Mucosa of gallbladder (tissue), 1 donor: ENCODE data around the gene XIRP1. TPM values are rescaled to one million over a fixed set of nuclear protein-coding genes. Genes with fewer than 3 reads are reported as not detected.

Experiments
- DNase-seq: peaks from one replicate; pipeline ENCODE4 v3.0.0-alpha.2; 2020; ENCODE audit warnings: low spot score
- total RNA-seq: library from RNA; stranded (reverse); gene quantifications from one replicate; pipeline ENCODE4 v1.2.1, GENCODE V29; 2021
- donor health status: DM: no; HTN: no; CAD: no.

Gene XIRP1
- total RNA-seq, 1 donor from 2014 or later: 0.09 TPM

DNA sequence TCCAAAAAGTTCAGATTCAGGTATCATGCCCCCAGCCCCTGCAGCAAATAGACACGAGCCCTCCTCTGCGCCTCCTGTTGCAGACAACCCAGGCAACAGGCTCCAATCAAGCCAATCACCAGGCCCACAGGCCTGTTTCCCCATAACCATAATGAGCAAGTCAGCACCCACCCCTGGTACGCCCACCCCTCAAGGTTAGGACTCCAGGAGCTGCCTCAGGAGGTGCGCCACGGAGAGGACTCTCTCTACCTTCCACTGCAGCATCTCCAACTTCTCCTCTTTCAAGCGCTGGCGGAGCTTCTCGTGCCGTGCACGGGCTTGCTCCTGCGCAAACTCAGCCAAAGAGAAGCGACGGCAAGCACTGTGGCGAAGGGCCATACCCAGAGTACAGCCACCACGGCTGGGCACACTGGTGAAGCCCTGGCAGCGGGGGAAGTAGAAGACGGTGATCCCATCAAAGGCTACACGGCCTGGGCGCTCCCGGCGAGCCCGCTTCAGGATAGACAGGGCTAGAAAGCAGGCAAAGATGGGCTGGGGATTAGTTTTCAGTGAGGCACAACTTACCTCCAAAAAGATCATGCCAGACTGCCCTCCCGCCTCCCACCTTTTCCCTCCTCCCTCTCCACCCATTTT is 47.5 kb downstream of the XIRP1 start:
- DNase-seq: no peak

DNA sequence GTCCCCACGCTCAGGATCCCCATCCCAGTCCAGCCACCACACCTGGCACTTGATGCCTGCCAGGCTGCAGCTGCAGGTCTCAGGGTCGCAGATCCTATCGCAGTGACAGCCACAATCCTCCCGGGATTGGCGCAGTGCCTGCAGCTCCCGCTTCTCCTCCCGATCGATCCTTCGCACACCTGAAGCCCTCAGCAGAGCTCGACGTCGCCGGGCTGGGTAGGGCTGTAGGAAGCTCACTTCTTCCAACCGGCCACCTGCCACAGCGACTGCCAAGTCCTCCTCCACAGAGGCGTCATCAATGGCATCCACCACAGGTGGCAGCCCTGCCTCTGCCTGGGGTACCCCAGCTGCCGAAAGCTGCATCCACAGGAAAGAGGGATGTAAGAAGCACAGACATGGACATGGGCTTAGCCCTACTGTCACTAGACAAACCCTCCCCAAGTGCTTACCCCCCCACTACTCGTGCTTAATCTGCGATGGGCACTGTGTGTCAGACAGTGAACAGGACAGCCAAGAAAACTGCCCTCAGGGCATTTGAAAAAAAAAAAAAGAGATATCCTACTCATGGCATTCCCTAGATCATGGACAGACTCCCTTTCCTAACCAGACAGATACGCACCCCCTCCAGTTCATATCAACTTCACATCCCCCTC is 48.2 kb downstream of the XIRP1 start:
- no peak for DNase-seq

DNA sequence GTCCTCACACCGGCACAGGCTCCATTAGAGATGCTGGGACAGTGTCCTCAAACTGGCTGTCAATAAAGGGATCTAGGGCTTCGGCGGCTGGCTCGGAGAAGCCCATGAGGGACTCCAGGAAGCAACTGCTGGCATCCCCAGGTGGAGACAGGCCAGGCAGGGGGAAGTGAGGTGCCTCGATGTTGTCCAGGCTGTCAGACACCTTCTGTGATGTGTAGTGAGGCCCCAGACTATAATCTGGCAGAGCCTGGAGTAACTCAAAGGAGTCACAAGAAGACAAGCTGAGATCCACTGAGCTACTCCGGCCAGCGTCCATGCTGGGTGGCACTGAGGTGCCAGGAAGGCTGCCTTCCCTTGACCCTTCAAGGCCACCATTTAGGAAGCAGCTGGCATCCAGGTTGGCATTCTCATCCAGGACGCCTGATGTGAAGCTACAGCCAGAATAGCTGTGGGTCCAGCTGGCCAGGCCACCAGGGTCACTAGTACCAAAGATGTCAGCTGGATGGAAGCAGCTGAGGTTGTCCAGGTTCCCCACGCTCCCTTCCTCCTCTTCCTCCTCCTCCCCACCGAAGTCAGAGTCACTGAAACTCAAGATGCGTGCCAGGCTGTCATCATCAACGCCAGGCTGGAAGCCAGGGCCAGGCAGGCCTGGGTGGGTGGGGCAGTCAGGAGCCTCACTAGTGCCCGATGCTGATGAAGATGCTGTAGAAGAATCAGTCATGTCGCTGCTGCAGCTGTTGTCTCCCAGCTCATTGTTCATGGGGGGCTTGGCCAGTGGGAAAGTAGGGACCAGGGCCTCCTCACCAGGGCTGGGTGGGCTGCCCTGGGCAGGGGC is 49.1 kb downstream of the XIRP1 start:
- DNase-seq: no peak

DNA sequence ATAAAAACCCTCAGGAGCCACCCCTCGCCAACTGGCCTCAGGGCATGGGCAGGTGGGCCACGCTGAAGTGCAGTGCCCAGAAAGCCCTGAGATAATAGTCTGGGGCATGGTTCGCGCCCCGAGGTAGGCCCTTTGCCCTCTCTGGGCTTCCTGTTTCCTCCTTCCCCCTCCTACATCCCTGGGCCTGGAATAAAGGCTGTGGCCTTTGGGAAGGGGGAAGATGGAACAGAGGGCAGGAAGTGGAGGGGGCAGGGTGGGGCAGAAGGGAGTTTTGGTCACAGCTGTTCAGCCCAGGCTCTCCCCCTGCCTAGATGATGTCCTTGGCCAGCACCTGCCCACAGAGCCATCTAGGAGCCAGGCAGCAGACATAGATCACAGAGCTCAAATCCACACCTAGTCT is 50.3 kb downstream of the XIRP1 start:
- DNase-seq: no peak

DNA sequence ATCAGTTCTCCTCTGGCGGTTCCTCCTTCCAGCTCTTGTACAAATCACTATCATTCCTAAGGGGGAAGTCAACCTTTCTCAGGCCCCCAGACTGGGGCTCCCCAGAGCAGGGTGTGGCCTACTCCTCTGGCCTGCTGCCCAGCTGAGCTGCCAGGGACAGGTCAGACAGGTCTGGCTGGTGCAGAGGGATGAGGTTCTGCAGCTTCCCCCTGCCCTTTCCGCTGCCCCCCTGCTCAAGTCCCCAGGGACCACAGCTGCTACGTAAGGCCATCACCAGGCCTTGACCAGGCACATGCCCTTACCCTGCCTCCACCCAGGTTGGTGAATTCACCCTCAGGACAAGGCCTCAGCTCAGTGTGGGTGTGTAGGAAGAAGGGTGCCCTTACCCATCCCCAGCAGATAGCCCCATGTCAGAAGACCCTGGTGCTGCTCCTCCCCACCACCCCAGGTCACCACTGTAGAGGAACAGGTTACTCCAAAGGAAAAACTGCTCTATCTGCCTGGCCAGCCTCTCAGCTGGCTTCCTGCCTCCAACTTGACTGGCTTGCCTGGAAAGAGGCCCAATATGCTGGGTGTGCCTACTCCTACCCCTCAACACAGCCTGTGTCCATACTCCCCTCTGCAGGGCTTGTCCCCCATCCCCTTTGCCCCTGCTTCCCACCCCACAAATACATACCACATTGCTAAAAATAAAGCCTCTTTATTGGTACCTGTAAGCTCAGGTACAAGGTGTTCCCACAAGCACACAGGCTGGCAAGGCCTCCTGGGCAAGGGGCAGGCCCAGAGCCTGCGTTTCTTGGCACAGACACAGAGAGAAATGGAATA is 51.0 kb downstream of the XIRP1 start:
- DNase-seq: peak; percentile 76

DNA sequence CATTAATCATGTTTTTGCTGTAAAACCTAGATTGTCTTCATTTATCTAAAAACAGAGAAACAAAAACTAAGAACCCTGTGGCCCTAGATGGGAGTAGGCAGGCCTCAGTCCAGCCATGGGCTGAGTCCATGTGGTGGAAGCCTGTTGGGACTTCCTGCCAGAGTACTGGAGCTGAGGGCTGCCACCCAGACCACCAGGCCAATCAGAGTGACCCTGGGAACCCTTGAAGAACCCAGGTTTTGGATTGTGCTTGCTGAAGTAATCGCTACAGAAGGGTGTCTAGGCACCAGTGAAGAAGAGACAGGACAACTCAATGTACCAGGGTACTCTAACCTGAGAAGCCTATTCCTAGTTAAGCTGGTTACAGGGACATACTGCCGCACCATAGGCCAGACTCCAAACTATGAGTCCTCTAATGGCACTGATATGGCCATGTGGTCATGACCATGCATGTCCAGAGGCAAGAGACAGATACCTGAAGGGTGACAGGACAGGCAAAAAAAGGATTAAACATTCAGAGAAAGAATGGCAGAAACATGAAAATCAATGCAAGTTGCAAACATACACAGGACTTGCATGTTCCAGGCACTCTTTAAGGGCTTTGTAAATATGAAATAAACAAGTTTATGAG is 51.9 kb downstream of the XIRP1 start:
- DNase-seq: no peak

DNA sequence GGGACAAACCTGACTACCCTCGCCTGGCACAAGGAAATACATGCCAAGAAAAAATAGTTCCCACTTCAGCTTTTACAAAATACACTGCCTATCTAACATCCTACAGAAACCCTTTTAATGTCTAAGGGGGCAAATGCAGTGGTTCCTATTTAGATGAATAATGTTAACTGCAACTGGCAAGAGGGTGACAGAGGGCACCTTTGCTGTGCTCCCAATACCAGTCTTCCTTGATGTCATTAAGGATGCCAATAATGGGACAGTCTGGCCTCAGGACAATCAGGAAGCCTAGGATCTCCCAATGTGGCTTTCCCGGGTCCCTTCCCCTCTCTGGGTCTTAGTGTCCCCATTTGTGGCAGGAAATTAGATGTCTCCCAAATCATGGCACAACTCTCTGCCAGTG is 53.0 kb downstream of the XIRP1 start:
- no peak for DNase-seq

DNA sequence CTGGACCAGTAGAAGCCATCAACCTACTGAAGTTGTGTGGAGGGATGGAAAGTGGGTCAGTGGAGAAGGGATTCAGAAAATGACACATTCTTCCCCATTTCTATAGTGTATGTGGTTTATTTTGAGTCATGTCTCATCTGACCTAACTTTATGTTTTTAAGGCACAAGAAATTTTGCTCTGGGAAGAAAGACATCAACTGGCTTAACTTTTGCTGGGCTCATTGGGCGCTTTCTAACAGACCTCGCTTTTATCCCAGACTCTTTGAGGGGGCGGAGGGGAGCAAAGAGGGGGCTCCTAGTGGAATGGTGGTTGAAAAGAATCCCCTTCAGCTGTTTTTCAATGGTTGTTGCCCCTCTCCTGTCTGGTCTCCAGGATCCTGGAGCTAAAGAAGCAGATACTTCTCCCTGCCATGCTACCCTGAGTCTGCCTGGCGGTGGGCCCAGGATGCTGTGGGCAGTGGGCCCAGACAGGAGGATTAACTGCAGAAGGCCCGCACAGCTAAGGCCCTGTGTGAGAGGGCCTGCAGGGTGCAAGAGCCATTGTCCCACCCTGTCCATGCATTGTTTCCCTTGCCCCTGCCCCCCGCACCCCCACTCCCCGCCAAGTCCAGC is 53.5 kb downstream of the XIRP1 start:
- peak; percentile 42 for DNase-seq

DNA sequence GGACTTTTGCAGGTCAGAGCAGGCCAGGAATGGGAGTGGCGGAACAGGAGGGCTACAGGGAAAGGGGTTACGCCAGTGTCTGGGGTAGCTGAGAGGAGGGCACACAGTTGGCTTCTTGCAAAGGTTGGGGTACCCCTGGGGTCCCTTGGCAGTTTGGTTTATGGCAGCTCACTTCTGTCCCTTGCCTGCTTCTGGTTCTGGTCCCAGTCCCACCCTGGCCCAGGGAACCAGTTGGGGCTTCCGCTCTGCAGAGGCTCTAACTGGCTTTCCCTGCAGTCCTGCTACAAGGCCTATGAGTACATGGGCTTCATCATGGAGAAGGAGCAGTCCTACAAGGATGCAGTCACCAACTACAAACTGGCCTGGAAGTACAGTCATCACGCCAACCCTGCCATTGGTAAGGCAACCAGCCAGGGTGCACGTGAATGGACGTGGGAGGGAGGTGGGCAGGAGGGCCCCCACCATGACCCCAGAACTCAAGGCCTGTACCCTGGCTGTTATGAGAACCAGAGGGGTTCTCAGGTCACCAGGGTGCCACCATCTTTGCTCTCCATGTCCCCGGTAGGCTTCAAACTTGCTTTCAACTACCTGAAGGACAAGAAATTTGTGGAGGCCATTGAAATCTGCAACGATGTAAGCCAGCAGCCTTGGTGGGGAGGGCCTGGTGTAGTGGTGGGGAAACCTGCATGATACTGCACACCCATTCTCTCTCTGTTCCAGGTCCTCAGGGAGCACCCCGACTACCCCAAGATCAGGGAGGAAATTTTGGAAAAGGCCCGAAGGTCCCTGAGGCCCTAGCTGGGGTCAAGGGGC is 54.2 kb downstream of the XIRP1 start:
- no peak for DNase-seq

DNA sequence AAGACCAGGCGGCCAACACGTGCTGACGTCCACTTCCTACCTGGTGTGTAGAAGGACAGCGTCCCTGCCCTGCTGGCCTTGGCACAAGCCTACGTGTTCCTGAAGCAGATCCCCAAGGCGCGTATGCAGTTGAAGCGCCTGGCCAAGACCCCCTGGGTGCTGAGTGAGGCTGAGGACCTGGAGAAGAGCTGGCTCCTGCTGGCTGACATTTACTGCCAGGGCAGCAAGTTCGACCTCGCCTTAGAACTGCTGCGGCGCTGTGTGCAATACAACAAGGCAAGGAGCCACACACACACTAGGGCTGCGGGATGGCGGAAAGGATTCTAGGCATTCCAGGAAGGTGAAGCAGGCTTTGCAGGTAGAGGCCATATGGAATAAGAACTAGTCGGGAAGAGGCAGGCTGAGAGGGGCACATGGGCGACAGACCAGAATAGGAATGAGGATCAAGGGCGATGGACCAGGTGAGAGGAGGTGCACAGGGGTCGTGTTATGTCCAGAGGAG is 54.9 kb downstream of the XIRP1 start:
- no peak for DNase-seq

DNA sequence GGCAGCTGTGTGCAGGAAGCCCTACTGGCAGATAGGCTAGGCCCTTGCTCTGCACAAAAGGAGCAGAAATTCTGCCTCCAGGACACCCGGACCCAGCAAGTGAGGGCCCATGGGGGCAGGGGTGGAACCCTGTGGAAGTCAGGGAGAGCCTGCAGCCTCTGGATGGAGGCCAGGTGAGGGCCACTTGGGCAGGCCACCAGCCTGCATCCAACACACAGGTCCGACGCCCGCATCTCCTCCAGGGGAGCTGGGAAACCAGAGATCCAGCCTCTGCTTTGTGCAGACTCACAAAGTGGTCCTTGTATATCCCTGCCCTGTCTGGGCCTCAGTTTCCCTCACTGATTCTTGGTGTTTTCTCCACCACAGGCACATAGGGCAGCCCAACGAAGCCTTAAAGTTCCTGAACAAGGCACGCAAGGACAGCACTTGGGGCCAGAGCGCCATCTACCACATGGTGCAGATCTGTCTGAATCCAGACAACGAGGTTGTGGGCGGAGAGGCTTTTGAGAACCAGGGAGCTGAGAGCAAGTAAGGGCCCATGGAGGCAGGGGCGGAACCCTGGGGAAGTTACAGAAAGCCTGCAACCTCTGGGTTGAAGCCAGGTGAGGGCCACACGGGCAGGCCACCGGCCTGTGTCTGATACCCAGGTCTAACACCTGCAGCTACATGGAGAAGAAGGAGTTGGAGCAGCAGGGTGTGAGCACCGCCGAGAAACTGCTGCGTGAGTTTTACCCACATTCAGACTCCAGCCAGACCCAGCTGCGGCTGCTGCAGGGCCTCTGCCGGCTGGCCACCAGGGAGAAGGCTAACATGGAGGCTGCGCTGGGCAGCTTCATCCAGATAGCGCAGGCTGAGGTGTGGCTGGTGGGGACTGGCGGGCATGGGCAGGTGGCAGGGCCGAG is 55.6 kb downstream of the XIRP1 start:
- no peak for DNase-seq

DNA sequence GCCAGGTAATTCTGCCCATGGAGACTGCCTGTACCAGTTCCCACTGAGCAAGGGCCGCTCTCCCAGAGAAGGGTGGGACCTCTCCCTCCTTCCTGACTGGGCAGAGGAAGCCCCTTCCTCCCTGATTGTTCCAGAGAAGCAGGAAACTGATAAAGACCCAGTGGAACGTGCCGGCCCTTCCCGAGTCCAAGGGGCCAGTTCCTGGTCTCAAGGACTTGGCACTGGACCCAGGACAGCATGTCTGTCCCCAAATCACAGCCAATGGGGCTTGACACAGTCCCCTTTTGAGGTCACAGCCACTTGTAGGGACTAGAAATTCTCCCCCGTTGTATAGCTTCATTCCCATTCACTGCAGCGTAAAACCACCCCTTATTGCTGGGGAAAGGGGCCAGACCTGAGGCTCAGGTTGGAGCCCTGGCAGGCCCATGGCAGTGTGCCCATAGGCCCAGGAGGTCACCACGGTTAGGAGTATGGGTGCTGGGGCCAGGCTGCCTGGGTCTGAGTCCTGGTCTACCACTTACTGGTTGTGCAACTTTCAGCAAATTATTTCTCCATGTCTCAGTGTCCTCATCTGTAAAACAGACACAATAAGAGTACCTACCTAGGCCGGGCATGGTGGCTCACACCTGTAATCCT is 57.1 kb downstream of the XIRP1 start:
- DNase-seq: no peak

DNA sequence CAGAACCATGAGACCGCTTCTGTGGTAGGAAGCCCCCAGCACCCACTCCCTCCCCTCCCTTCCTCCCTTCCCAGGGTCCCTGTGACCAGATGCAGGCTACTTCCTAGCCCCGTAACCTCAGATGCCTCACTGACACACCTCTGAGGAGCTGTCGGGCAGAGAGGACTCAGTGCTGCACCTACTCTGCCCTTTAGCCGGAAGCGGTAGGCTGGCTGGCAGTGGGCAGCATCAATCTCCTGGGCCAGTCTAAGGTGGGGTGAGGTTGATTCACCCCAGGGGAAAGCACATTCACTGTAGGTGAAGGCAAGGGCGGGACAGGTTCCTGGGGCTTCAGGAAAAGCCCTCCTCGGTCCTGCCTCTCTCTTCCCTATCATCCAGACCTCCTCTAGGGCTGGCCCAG is 58.1 kb downstream of the XIRP1 start:
- DNase-seq: no peak

DNA sequence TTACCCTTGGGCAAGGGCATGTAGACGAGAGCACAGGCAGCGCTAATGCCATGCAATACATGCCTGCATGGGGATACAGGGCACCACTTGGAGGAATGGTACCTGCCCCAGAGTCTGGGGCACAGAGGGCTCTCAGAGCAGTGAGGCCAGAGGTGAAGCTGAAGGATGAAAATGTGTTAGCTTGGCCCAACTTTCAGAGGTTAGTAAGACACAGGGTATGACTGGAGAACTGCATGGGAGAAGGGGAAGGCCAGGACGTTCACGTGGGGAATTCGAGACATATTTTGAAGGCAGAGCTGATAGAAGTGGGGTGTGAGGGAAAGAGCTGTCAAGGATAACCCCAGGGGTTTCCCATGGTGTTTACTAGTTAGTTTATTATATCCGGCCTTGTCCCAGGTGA is 58.6 kb downstream of the XIRP1 start:
- DNase-seq: no peak
